IMR-90 (cell line): Measurements from ENCODE around the gene TGFBR2.

Experiments used
- BHLHE40 ChIP-seq: fragments of 150-350 bp; IDR thresholded peaks from 2 replicates; pipeline ENCODE4 v1.6.1; 2016; ENCODE audit warnings: mild to moderate bottlenecking, low read depth, low read length
- CEBPB ChIP-seq: IDR thresholded peaks from 2 replicates; pipeline ENCODE4 v1.6.1; 2012; ENCODE audit warnings: low read depth, low read length, improper control_type of control experiment
- CHD1 ChIP-seq: IDR thresholded peaks from 2 replicates; pipeline ENCODE4 v1.6.1; 2012; ENCODE audit warnings: low read depth, low read length, improper control_type of control experiment
- MAZ ChIP-seq: IDR thresholded peaks from 2 replicates; pipeline ENCODE4 v1.6.1; 2012; ENCODE audit warnings: low read depth, mild to moderate bottlenecking, low read length, improper control_type of control experiment, moderate library complexity, borderline replicate concordance
- MXI1 ChIP-seq: IDR thresholded peaks from 2 replicates; pipeline ENCODE4 v1.6.1; 2012; ENCODE audit warnings: low read depth, mild to moderate bottlenecking, low read length, moderate library complexity, borderline replicate concordance
- POLR2A ChIP-seq: IDR thresholded peaks from 2 replicates; pipeline ENCODE4 v1.6.1; 2012; ENCODE audit warnings: mild to moderate bottlenecking, low read depth, low read length
- RAD21 ChIP-seq: IDR thresholded peaks from 2 replicates; pipeline ENCODE4 v1.6.1; 2012; ENCODE audit warnings: low read length, improper control_type of control experiment
- RCOR1 ChIP-seq: IDR thresholded peaks from 2 replicates; pipeline ENCODE4 v1.6.1; 2012; ENCODE audit warnings: mild to moderate bottlenecking, low read length, improper control_type of control experiment; ENCODE audit not compliant: insufficient replicate concordance
- RFX5 ChIP-seq: IDR thresholded peaks from 2 replicates; pipeline ENCODE4 v1.8.0; 2012; ENCODE audit warnings: low read depth, mild to moderate bottlenecking, low read length, moderate library complexity
- SMC3 ChIP-seq: fragments of 150-350 bp; IDR thresholded peaks from 2 replicates; pipeline ENCODE4 v1.6.1; 2016; ENCODE audit warnings: low read depth, mild to moderate bottlenecking, antibody characterized with exemption, low read length, moderate library complexity
- USF2 ChIP-seq: fragments of 150-350 bp; IDR thresholded peaks from 2 replicates; pipeline ENCODE4 v1.6.1; 2017; ENCODE audit warnings: mild to moderate bottlenecking, antibody characterized with exemption, low read length, low read depth
- TF ChIP-seq, protein P1 (sequence below): conservative IDR thresholded peaks from 2 replicates; pipeline ENCODE4 v1.5.1; 2012; ENCODE audit warnings: mild to moderate bottlenecking, low read depth, low read length, improper control_type of control experiment

GRCh38 chr3:30724863-30725262 is 118.5 kb downstream of the TGFBR2 start:
- TF ChIP-seq, protein P1, sequence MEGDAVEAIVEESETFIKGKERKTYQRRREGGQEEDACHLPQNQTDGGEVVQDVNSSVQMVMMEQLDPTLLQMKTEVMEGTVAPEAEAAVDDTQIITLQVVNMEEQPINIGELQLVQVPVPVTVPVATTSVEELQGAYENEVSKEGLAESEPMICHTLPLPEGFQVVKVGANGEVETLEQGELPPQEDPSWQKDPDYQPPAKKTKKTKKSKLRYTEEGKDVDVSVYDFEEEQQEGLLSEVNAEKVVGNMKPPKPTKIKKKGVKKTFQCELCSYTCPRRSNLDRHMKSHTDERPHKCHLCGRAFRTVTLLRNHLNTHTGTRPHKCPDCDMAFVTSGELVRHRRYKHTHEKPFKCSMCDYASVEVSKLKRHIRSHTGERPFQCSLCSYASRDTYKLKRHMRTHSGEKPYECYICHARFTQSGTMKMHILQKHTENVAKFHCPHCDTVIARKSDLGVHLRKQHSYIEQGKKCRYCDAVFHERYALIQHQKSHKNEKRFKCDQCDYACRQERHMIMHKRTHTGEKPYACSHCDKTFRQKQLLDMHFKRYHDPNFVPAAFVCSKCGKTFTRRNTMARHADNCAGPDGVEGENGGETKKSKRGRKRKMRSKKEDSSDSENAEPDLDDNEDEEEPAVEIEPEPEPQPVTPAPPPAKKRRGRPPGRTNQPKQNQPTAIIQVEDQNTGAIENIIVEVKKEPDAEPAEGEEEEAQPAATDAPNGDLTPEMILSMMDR: no peak
- TF ChIP-seq MAZ (no peak), SMC3 (no peak), RFX5 (no peak), POLR2A (no peak), CEBPB (no peak), RAD21 (no peak), USF2 (no peak), CHD1 (no peak), BHLHE40 (no peak), RCOR1 (no peak), MXI1 (no peak)
